22Rv1 (cell line): ENCODE data around the gene TNFAIP3.

Experiments
- ZFX ChIP-seq: fragments of 450-650 bp; IDR thresholded peaks from 2 replicates; pipeline ENCODE4 v1.6.1; 2017; ENCODE audit warnings: antibody characterized with exemption, borderline replicate concordance
- TF ChIP-seq, protein P1 (sequence below): fragments of 450-650 bp; IDR thresholded peaks from 2 replicates; pipeline ENCODE4 v1.5.1; 2017; ENCODE audit warnings: mild to moderate bottlenecking

DNA sequence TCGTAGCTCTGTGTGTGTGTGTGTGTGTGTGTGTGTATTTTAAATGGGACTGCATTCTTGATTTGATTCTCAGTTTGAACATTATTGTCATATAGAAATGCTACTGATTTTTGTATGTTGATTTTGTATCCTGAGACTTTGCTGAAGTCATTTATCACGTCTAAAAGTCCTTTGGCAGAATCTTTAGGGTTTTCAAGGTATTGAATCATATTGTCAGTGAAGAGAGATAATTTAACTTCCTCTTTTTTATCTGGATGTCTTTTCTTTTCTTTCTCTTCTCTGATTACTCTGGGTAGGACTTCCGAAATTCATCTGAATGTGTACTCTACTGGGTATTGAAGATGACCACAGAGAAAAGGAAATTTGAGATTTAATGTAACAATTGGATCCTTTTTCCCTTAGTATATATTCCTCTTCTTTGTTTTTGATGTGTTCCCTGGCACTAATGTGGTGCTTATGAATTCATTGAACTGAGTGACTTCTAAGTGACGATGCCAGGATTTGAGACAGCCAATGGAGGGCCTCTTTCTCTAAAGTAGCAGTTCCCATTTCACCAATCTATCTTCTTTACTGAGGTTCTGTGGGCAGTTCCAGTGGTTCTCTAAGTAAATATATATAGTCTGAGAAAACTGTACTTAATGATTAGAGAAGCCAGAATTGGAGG, 47.6 kb downstream of the TNFAIP3 start:
- TF ChIP-seq, protein P1, sequence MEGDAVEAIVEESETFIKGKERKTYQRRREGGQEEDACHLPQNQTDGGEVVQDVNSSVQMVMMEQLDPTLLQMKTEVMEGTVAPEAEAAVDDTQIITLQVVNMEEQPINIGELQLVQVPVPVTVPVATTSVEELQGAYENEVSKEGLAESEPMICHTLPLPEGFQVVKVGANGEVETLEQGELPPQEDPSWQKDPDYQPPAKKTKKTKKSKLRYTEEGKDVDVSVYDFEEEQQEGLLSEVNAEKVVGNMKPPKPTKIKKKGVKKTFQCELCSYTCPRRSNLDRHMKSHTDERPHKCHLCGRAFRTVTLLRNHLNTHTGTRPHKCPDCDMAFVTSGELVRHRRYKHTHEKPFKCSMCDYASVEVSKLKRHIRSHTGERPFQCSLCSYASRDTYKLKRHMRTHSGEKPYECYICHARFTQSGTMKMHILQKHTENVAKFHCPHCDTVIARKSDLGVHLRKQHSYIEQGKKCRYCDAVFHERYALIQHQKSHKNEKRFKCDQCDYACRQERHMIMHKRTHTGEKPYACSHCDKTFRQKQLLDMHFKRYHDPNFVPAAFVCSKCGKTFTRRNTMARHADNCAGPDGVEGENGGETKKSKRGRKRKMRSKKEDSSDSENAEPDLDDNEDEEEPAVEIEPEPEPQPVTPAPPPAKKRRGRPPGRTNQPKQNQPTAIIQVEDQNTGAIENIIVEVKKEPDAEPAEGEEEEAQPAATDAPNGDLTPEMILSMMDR = no peak
- no peak for TF ChIP-seq ZFX
